ENCODE results near the gene GRB2. TPM values are rescaled to one million over a fixed set of nuclear protein-coding genes. Genes with fewer than 3 reads are reported as not detected.
A peak's percentile ranks its signal among the peaks of the same experiment; 100 is the strongest.

GRB2 gene
- polyA plus RNA-seq, 2 of the 4 experiments (the other 2 are of a cell fraction) = 91.4 to 91.9 TPM

- TF ChIP-seq BHLHE40 (IDR thresholded peaks at IDR 0.05; ENCODE audit: low read depth, low read length) = no peak
- TF ChIP-seq EHMT2 (IDR thresholded peaks at IDR 0.05; ENCODE audit: low read depth) = no peak
- TF ChIP-seq FOXS1 (CRISPR knock-in tag; IDR thresholded peaks at IDR 0.05) = no peak
- TF ChIP-seq NFE2L2 (conservative IDR thresholded peaks at IDR 0.05; ENCODE audit: low read length) = no peak
- no peak for TF ChIP-seq ZSCAN20 (CRISPR knock-in tag; IDR thresholded peaks at IDR 0.05)
- no peak for TF ChIP-seq HDAC2 (IDR thresholded peaks at IDR 0.05)
- TF ChIP-seq USF2 (IDR thresholded peaks at IDR 0.05) = no peak
- TF ChIP-seq ZC3H11A (IDR thresholded peaks at IDR 0.05) = no peak
- TF ChIP-seq ZNF302 (CRISPR knock-in tag; IDR thresholded peaks at IDR 0.05) = no peak
- Histone ChIP-seq H3K4me3 (peak overlapping the region; percentile 62), H3K4me2 (peak overlapping the region; percentile 85), H3K4me1 (peaks cover 30% of the 10 kb centered on the region), H3K9me3 (no peaks in the 10 kb centered on the region), H3K27ac (no peak overlapping the region; a peak in 1 of 6 replicates)
- POLR2A ChIA-PET = interaction anchor here (2.1 to 2.5 kb wide), 2 partner anchors 103 to 122 kb away, joined by 13 to 18 read pairs; partner anchors contain the start of genes MIF4GD and SLC25A19
- CTCF ChIA-PET = interaction anchor here (1.2 to 3.7 kb wide), 8 partner anchors 10 to 241 kb away, joined by 4 to 27 read pairs (median 7); partner anchors contain the start of genes MIF4GD and SMIM5
- FAIRE-seq (no peak), DNase-seq (ENCODE audit: low read depth in 1 of 2, low spot score in 1 of 2) (no peak), ATAC-seq (no peak)
- 65% methylated on average over 3 of the region's 3 CpGs for WGBS (ENCODE audit: missing lambda C conversion rate)
Measured at GRCh38 chr17:75392559-75392958, 12.9 kb downstream of the GRB2 start.

- no peak overlapping the region for H3K4me2 ChIP-seq
- peaks cover 28% of the 10 kb centered on the region for H3K4me1 ChIP-seq
- TF ChIP-seq CTCF (IDR thresholded peaks at IDR 0.05) (no peak), TP53 (CRISPR knock-in tag; IDR thresholded peaks at IDR 0.05) (no peak), RNF2 (IDR thresholded peaks at IDR 0.05; ENCODE audit: borderline replicate concordance, low read depth) (no peak), FOXS1 (CRISPR knock-in tag; IDR thresholded peaks at IDR 0.05) (no peak), NR3C1 (IDR thresholded peaks at IDR 0.05) (no peak), USF2 (IDR thresholded peaks at IDR 0.05) (no peak), JUNB (IDR thresholded peaks at IDR 0.05) (no peak), MAZ (IDR thresholded peaks at IDR 0.05; ENCODE audit: borderline replicate concordance, low read depth, low read length) (no peak), ESRRA (IDR thresholded peaks at IDR 0.05; ENCODE audit: borderline replicate concordance, low read length) (no peak), ATOH8 (CRISPR knock-in tag; IDR thresholded peaks at IDR 0.05; ENCODE audit: low read depth) (no peak)
- POLR2A ChIA-PET = no interaction called here
- CTCF ChIA-PET = interaction anchor here (0.9 to 2.1 kb wide), 4 partner anchors 9 to 102 kb away, joined by 3 to 7 read pairs (median 4); partner anchors contain the start of gene SLC25A19
- DNase-seq (ENCODE audit: low read depth in 1 of 2, low spot score in 1 of 2) (no peak), FAIRE-seq (no peak), ATAC-seq (no peak)
- no peaks in the 10 kb centered on the region for H3K9me3 ChIP-seq
- H3K4me3 ChIP-seq = no peak overlapping the region
- WGBS (ENCODE audit: missing lambda C conversion rate) = 82% methylated on average over 3 of the region's 3 CpGs
- H3K27ac ChIP-seq = no peak overlapping the region
Measured at GRCh38 chr17:75390982-75391381, 14.5 kb downstream of the GRB2 start.

GRCh38 chr17:75388476-75389030 is 16.9 kb downstream of the GRB2 start:
- FAIRE-seq (no peak), DNase-seq (ENCODE audit: low read depth in 1 of 2, low spot score in 1 of 2) (no peak), ATAC-seq (no peak)
- 61% methylated on average over 3 of the region's 3 CpGs for WGBS (ENCODE audit: missing lambda C conversion rate)
- no peak for TF ChIP-seq ZNF302 (CRISPR knock-in tag; IDR thresholded peaks at IDR 0.05)
- TF ChIP-seq HDAC2 (IDR thresholded peaks at IDR 0.05) = no peak
- TF ChIP-seq ZC3H11A (IDR thresholded peaks at IDR 0.05) = no peak
- TF ChIP-seq CHD4 (IDR thresholded peaks at IDR 0.05; ENCODE audit: borderline replicate concordance) = no peak
- no peak for TF ChIP-seq JUNB (IDR thresholded peaks at IDR 0.05)
- TF ChIP-seq HEYL (CRISPR knock-in tag; IDR thresholded peaks at IDR 0.05) = no peak
- no peak for TF ChIP-seq SMC3 (IDR thresholded peaks at IDR 0.05)
- CTCF ChIA-PET = interaction anchor here (0.6 kb wide), 1 partner anchor 399 kb away, joined by 3 read pairs; no protein-coding TSS in a partner anchor
- Histone ChIP-seq H3K4me2 (no peak overlapping the region), H3K9me3 (no peaks in the 10 kb centered on the region), H3K4me3 (no peak overlapping the region), H3K27ac (no peak overlapping the region), H3K4me1 (peaks cover 29% of the 10 kb centered on the region)
- POLR2A ChIA-PET = no interaction called here
